Measurements from ENCODE around the gene C22orf15.

C22orf15 gene

GRCh38 chr22:23789121-23789520, 26.3 kb downstream of the C22orf15 start:
- no peak for DNase-seq (ENCODE audit: low spot score)

GRCh38 chr22:23789638-23790037, 26.8 kb downstream of the C22orf15 start:
- DNase-seq (ENCODE audit: low spot score): no peak

DNA sequence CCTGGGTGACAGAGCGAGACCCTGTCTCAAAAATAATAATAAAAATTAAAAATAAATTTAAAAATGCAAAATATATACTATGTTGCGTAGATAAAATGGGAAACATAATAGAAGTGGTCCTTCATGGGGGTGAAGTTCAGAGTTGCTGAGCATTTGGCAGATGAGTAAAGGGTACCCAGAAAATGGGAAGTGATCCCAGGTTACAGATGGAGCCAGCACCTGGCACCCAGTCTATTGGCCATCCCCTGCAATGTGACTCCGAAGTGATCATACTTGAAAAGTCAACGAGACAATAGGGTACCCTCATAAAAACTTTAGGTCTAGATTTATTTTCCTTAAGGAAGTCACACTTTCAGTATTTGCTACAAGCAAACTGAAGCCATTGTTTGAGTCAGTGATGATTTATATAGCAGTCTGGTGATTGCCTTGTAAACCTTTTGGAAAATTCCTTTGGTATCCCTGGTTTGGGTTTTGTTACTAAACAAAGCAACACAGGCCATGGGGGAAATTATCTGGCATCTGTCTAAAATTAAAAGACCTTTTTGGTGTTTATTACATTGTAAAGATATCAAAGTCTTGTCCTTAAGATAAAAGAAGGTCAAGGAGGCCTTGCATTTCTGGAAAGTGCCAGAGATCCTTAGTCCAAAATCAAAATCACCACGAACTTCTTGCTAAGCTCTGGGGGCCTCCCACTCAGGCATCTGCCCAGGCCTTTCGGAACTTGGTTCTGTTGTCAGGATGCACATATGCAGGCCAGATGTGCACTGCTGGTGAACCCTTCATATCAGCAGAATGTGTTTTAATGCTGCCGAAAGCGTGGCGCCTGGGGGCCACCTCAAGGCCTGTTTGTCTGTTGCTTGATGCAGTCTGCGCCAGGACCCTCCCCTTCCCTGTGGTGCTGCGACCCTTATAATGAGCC, 28.3 kb downstream of the C22orf15 start:
- DNase-seq (ENCODE audit: low spot score): no peak

DNA sequence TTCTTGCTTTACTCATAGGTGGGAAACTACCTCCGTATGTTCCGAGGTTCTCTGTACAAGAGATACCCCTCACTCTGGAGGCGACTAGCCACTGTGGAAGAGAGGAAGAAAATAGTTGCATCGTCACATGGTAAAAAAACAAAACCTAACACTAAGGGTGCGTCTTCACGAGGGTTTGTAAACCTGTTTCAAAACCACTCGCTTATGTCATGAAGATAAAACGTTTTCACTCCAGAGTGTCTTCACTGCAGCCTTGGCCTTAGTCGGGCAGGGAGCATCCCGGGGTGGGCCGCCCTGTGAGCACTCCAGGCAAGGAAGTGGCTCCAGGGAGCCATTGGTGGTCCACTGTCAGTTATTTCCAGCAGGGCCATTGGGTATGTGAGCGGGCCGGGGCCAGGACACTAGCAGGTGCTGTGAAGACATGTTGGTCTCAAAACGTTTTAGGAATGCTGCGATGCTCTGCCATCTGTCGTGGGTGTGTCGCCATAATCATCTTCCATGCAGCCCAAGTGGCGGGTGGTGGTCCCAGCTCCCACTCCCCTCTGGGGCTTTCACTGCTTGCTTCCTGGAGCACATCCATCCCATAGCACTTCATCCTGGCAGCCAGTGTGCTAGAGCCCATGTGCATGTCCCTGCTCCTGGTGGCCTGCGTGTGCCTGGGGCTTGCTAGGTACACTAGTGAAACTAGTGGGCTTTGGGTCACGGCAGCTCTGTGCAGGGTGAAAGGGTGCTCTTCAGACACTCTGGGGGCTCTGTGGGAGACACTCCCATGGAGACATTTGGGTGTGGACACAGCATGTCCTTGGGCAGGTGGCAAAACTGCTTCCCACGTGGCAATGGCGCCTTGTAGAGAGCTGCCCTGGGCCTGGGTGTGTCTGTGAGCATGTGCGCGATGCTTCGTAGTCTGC, 29.2 kb downstream of the C22orf15 start:
- no peak for DNase-seq (ENCODE audit: low spot score)

- DNase-seq (ENCODE audit: low spot score): no peak
Measured at GRCh38 chr22:23793326-23793725, 30.5 kb downstream of the C22orf15 start.

DNA sequence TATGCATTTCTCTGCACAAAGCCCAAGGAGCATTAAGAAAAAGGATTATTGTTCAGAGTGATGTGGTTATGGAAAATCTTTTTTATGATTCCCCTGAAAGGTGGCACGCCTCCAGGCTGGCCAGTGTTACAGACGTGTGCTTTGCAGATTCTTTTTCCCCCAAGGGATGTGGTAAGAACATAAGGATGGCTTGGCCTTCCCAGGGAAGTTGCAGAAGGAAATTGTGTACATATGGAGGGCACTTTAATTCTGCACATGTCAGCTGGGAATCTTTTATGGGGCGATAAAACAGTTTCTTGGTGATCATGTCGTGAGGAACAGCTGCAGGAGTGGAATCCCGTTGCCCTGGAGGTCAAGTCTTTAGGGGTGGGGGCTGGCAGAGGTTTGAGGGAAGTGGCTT, 33.7 kb downstream of the C22orf15 start:
- no peak for DNase-seq (ENCODE audit: low spot score)

- no peak for DNase-seq (ENCODE audit: low spot score)
Measured at GRCh38 chr22:23800297-23801237, 37.8 kb downstream of the C22orf15 start.

DNA sequence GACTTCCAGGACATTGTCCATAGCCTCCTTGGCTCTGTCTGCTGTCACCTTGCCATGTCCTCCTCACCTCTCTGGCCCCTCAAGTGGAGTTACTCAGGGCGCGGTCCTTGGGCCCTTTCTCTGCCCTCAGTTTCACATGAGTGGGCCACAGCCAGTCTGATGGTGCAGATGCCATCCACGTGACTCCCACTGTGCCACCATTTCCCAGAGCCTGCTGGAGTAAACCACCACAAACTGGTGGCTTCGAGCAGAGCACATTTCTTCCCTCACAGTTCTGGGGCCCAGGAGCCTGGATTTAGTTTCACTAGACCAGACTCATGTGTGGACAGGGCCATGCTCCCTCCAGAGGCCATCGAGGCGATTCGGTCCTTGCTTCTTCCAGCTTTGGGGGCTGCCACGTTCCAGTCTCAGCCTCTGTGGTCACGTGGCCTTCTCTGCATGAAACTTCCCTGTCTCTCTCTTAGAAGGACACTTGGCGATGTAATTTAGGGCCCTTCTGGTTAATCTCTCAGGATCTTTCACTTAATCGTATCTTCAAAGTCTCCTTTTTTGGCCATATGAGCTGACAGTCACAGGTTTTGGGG, 38.5 kb downstream of the C22orf15 start:
- no peak for DNase-seq (ENCODE audit: low spot score)

DNA sequence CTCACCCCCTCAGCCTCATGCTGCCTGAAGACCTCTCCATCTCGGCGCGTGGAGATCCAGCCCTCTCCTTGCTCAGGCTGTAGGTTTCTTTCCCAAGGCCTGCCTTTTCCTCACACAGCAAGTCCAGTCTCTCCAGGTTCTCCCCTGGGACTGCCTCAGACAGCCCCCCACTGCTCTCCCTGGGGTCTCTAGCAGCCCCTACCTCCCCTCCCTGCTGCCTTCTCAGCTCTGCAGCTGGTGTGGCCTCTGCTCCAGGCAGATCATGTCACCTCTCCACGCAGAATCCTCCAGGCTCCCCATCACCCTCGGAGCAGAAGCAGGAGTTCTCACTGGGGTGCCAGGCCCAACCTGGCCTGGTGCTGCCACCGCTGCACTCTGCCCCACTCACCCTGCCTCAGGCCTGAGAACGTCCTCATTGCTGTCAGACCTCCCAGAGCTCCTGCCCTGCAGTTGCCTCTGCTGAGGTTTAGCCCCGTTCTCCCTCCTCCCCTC, 39.1 kb downstream of the C22orf15 start:
- DNase-seq (ENCODE audit: low spot score): no peak

DNA sequence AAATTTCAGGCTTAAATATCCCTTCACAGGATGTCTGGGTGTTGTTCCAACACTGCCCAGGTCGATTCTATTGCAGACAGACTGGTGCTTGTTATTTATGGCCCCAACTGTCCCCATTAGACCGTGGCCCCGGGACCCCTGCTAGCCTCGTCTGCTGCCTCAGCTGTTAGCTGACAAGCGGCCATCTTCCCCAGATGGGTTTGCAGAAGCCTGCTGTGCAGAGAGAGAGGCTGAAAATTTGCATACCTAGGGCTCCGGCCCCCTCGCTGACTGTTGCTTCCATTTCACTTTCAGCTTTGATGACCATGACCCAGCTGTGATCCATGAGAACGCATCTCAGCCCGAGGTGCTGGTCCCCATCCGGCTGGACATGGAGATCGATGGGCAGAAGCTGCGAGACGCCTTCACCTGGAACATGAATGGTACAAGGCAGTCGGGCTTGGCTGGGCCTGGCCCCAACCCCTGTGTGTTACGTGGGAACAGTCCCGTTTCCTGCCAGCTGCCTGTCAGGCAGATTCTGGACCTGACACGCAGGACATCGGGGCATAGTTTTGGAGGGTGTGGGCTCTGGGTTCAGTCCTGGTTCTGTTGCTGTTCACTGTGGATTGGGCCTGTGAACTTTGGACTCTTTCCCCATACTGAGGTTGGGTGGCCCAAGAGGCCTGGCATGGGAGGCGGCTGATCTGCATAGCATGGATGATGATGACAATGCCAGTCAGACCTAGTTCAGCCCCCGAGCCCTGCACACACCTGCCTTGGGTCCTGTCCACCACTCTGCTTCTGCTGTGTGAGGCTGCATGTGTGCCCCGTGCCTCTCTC, 40.4 kb downstream of the C22orf15 start:
- no peak for DNase-seq (ENCODE audit: low spot score)

DNA sequence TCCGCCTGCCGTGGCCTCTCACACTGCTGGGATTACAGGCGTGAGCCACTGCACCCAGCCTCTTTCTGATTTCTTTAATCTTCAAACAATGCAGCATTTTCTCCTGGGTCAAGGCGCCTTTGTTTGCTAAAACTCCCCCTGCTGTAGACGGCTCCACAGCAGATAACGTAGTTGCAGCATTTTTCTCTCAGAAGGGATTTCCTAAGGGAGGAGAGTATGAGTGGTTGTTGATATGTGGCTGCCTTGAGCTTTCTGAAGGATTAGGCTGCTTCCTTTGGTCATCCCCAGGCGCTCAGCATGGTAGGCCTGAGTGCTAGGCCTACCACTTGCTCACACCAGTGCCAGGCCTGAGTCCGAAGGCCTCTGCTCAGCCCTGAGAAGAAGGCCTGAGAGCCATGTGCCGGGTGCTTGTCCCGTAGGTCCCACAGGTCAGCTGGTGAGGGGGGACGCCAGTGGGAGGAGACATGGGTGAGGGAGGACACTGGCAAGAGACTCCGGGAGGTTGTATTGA, 42.0 kb downstream of the C22orf15 start:
- DNase-seq (ENCODE audit: low spot score): no peak

DNA sequence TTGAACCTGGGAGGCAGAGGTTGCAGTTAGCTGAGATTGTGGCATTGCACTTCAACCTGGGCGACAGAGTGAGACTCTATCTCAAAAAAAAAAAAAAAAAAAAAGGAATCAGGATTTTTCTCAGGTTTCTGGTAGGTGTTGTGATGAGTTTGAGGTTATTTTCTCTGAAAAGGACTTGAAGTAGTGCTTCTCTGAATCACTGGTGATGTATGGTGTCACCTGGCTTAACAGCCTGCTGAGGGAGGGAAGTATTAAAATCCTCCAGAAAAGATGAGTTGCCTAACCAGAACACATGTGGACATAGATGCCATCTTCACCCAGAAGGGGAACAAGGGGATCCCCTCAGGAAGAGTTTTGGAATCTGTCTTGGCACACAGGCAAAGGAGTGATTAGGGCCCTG, 44.0 kb downstream of the C22orf15 start:
- DNase-seq (ENCODE audit: low spot score): no peak

- DNase-seq (ENCODE audit: low spot score): no peak
Measured at GRCh38 chr22:23812378-23812777, 49.6 kb downstream of the C22orf15 start.

All from AG08396 (cell line).